Astrocyte (in vitro differentiated cells and primary cell): ENCODE measurements around the gene NSUN7.

Experiments
- EZH2 ChIP-seq: IDR thresholded peaks from 2 replicates; pipeline ENCODE4 v1.6.1; 2012; ENCODE audit warnings: mild to moderate bottlenecking, low read length, inconsistent platforms; ENCODE audit not compliant: insufficient read depth
- TF ChIP-seq, protein P1 (sequence below): IDR thresholded peaks from 2 replicates; pipeline ENCODE4 v1.5.1; 2011; ENCODE audit warnings: low read depth, mild to moderate bottlenecking, inconsistent platforms, low read length, moderate library complexity; ENCODE audit not compliant: insufficient read depth

DNA sequence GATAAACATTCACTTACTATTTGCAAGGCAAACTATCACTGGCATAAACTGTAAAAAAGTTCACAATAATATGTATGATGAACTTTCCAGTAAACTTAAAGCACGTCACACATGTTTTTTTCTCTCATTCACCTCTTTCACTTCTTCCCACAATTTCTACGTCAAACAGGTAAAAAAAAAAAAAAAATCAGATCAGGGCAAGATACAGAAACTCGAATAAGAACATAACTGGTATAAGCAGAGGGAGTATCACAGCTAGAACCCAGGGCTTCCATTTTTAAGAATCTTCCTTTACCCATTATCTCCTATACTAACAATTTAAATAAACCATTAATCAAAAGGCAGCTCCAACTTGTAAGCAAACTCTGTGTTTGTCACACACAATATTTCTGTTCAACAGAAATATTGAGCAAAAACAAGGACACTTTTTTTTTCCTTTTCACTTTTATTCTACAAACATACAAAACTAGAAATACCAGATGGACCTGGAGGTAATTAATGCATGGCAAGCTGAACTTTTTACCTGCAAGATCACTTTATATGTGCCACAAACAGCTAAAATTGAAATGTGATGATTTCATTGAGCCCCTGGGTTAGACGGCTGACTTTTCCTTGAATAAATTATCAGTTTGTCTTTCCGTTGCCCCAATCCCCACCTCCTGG, 47.5 kb upstream of the NSUN7 start:
- TF ChIP-seq, protein P1, sequence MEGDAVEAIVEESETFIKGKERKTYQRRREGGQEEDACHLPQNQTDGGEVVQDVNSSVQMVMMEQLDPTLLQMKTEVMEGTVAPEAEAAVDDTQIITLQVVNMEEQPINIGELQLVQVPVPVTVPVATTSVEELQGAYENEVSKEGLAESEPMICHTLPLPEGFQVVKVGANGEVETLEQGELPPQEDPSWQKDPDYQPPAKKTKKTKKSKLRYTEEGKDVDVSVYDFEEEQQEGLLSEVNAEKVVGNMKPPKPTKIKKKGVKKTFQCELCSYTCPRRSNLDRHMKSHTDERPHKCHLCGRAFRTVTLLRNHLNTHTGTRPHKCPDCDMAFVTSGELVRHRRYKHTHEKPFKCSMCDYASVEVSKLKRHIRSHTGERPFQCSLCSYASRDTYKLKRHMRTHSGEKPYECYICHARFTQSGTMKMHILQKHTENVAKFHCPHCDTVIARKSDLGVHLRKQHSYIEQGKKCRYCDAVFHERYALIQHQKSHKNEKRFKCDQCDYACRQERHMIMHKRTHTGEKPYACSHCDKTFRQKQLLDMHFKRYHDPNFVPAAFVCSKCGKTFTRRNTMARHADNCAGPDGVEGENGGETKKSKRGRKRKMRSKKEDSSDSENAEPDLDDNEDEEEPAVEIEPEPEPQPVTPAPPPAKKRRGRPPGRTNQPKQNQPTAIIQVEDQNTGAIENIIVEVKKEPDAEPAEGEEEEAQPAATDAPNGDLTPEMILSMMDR = no peak
- TF ChIP-seq EZH2 = no peak
